Measurements from ENCODE around the gene GLP2R. TPM values are rescaled to one million over a fixed set of nuclear protein-coding genes. Genes with fewer than 3 reads are reported as not detected.

Gene GLP2R
- total and polyA plus RNA-seq, 2 experiments from 2014 or later = not detected

DNA sequence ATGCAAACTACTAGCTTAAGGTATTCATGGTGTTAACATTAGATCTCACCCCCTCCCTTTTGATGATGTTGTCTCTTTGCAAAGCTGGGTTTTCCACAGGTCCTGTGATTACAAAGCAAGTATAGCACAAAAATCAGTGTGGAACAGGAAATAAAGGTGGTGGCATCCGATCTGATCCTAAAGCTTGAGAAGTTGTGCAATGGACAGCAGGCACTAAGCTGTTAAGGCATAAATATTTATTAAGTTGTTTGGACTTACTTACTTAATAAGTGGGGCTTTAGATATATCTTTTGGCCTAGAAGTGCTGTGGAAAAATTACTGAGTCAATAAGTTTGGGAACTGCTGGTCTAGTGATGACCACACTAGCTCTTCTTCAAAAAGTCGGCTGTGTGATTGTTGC is 5.0 kb downstream of the GLP2R start (continued):
- TF ChIP-seq, protein P1, sequence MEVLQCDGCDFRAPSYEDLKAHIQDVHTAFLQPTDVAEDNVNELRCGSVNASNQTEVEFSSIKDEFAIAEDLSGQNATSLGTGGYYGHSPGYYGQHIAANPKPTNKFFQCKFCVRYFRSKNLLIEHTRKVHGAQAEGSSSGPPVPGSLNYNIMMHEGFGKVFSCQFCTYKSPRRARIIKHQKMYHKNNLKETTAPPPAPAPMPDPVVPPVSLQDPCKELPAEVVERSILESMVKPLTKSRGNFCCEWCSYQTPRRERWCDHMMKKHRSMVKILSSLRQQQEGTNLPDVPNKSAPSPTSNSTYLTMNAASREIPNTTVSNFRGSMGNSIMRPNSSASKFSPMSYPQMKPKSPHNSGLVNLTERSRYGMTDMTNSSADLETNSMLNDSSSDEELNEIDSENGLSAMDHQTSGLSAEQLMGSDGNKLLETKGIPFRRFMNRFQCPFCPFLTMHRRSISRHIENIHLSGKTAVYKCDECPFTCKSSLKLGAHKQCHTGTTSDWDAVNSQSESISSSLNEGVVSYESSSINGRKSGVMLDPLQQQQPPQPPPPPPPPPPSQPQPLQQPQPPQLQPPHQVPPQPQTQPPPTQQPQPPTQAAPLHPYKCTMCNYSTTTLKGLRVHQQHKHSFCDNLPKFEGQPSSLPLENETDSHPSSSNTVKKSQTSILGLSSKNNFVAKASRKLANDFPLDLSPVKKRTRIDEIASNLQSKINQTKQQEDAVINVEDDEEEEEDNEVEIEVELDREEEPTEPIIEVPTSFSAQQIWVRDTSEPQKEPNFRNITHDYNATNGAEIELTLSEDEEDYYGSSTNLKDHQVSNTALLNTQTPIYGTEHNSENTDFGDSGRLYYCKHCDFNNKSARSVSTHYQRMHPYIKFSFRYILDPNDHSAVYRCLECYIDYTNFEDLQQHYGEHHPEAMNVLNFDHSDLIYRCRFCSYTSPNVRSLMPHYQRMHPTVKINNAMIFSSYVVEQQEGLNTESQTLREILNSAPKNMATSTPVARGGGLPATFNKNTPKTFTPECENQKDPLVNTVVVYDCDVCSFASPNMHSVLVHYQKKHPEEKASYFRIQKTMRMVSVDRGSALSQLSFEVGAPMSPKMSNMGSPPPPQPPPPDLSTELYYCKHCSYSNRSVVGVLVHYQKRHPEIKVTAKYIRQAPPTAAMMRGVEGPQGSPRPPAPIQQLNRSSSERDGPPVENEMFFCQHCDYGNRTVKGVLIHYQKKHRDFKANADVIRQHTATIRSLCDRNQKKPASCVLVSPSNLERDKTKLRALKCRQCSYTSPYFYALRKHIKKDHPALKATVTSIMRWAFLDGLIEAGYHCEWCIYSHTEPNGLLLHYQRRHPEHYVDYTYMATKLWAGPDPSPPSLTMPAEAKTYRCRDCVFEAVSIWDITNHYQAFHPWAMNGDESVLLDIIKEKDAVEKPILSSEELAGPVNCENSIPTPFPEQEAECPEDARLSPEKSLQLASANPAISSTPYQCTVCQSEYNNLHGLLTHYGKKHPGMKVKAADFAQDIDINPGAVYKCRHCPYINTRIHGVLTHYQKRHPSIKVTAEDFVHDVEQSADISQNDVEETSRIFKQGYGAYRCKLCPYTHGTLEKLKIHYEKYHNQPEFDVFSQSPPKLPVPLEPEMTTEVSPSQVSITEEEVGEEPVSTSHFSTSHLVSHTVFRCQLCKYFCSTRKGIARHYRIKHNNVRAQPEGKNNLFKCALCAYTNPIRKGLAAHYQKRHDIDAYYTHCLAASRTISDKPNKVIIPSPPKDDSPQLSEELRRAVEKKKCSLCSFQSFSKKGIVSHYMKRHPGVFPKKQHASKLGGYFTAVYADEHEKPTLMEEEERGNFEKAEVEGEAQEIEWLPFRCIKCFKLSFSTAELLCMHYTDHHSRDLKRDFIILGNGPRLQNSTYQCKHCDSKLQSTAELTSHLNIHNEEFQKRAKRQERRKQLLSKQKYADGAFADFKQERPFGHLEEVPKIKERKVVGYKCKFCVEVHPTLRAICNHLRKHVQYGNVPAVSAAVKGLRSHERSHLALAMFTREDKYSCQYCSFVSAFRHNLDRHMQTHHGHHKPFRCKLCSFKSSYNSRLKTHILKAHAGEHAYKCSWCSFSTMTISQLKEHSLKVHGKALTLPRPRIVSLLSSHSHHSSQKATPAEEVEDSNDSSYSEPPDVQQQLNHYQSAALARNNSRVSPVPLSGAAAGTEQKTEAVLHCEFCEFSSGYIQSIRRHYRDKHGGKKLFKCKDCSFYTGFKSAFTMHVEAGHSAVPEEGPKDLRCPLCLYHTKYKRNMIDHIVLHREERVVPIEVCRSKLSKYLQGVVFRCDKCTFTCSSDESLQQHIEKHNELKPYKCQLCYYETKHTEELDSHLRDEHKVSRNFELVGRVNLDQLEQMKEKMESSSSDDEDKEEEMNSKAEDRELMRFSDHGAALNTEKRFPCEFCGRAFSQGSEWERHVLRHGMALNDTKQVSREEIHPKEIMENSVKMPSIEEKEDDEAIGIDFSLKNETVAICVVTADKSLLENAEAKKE (CRISPR knock-in tag; IDR thresholded peaks at IDR 0.05) = no peak
- TF ChIP-seq EZH2phosphoT487 (IDR thresholded peaks at IDR 0.05; ENCODE audit: unreplicated experiment) = no peak
- TF ChIP-seq EZH2 (IDR thresholded peaks at IDR 0.05; ENCODE audit: low read depth, unreplicated experiment) = no peak

DNA sequence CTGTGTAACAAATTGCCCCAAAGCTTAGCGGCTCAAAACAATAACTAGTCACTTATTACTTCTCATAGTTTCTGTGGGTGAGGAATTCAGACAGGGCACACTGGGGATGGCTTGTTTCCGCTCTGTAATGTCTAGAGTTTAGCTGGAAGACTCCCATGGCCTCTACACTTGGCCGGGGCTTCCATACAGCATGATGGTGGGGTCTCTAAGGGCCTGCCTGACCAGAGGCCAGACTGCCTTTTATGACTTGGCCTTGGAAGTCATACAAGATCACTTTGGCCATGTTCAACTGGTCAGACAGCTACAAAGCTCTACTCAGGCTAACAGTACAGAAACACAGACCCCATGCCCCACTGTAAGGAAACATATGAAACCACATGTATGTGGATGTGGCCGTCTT is 8.2 kb downstream of the GLP2R start:
- TF ChIP-seq ZNF114 (CRISPR knock-in tag; IDR thresholded peaks at IDR 0.05) = no peak
- no peak for TF ChIP-seq STAT1 (IDR thresholded peaks at IDR 0.05; ENCODE audit: unreplicated experiment)
- no peak for TF ChIP-seq JUNB (IDR thresholded peaks at IDR 0.05; ENCODE audit: unreplicated experiment)
- TF ChIP-seq EZH2phosphoT487 (IDR thresholded peaks at IDR 0.05; ENCODE audit: unreplicated experiment) = no peak
- Mint-ChIP-seq H3K36me3 (ENCODE audit: low read depth) (no peaks in the 10 kb centered on the region; the same call in 2 of the 3 replicates), H3K27ac (no peak overlapping the region), H3K4me3 (no peak overlapping the region), H3K9me3 (no peaks in the 10 kb centered on the region; the same call in 2 of the 3 replicates), H3K27me3 (ENCODE audit: insufficient read depth, low read depth, poor library complexity) (peaks cover 6% of the 10 kb centered on the region), H3K4me1 (peaks cover 11% of the 10 kb centered on the region)
- Histone ChIP-seq H3K36me3 (ENCODE audit: insufficient read depth) (no peaks in the 10 kb centered on the region), H3K4me1 (ENCODE audit: insufficient read depth) (peaks cover 12% of the 10 kb centered on the region), H3K9me2 (ENCODE audit: insufficient read depth) (peaks cover 2% of the 10 kb centered on the region; the same call in 1 of the 2 replicates), H3F3A (replicated peaks; ENCODE audit: low read depth) (no peaks in the 10 kb centered on the region), H3K27ac (ENCODE audit: low read depth) (no peak overlapping the region), H2AFZ (no peak overlapping the region), H3K79me2 (replicated peaks; ENCODE audit: insufficient read depth) (no peaks in the 10 kb centered on the region), H4K20me1 (replicated peaks; ENCODE audit: insufficient read depth) (no peaks in the 10 kb centered on the region), H3K4me3 (no peak overlapping the region), H3K27me3 (ENCODE audit: insufficient read depth) (no peaks in the 10 kb centered on the region), H3K4me2 (no peak overlapping the region)
- no peak for ATAC-seq
- DNase-seq (ENCODE audit: low spot score) = no peak
